ENCODE measurements around the gene TSGA10. TPM values are rescaled to one million over a fixed set of nuclear protein-coding genes. Genes with fewer than 3 reads are reported as not detected.
A peak's percentile ranks its signal among the peaks of the same experiment; 100 is the strongest.

The TSGA10 gene
- total RNA-seq, 1 experiment from 2014 or later, result 9.9 TPM

GRCh38 chr2:99101697-99102096, 53.0 kb downstream of the TSGA10 start:
- no peaks in the 10 kb centered on the region for H3K27me3 Mint-ChIP-seq (ENCODE audit: insufficient read depth, unreplicated experiment)
- no peaks in the 10 kb centered on the region for H3K9me3 Mint-ChIP-seq (ENCODE audit: unreplicated experiment)
- TF ChIP-seq, protein P1, sequence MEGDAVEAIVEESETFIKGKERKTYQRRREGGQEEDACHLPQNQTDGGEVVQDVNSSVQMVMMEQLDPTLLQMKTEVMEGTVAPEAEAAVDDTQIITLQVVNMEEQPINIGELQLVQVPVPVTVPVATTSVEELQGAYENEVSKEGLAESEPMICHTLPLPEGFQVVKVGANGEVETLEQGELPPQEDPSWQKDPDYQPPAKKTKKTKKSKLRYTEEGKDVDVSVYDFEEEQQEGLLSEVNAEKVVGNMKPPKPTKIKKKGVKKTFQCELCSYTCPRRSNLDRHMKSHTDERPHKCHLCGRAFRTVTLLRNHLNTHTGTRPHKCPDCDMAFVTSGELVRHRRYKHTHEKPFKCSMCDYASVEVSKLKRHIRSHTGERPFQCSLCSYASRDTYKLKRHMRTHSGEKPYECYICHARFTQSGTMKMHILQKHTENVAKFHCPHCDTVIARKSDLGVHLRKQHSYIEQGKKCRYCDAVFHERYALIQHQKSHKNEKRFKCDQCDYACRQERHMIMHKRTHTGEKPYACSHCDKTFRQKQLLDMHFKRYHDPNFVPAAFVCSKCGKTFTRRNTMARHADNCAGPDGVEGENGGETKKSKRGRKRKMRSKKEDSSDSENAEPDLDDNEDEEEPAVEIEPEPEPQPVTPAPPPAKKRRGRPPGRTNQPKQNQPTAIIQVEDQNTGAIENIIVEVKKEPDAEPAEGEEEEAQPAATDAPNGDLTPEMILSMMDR (IDR thresholded peaks at IDR 0.05; ENCODE audit: insufficient read depth in 1 of 2, low read depth in 1 of 2, low read length in 1 of 2, severe bottlenecking in 1 of 2, unreplicated experiment in 1 of 2), result peak in 1 of 2 experiments; percentile 23
- Histone ChIP-seq H3K9me3 (no peaks in the 10 kb centered on the region), H3K27me3 (replicated peaks; ENCODE audit: control insufficient read depth, insufficient read depth, low read length) (no peaks in the 10 kb centered on the region), H3K4me1 (no peaks in the 10 kb centered on the region), H3K4me3 (ENCODE audit: low read depth, low read length) (no peak overlapping the region), H3K36me3 (ENCODE audit: control insufficient read depth, insufficient read depth, low read length) (no peaks in the 10 kb centered on the region)
- POLR2A ChIA-PET, result no interaction called here
- no TSS peak for BruUV-seq (replicated peaks)
- no peak overlapping the region for H3K27ac Mint-ChIP-seq (ENCODE audit: unreplicated experiment)
- peaks cover 7% of the 10 kb centered on the region for H3K4me1 Mint-ChIP-seq (ENCODE audit: low read depth, unreplicated experiment)
- intact Hi-C loops (cut with micrococcal nuclease; ENCODE audit: unreplicated experiment), result loop anchor here (2.0 kb wide), 1 partner anchor 39 kb away; the partner anchor contains the start of gene C2orf15
- no peaks in the 10 kb centered on the region for H3K36me3 Mint-ChIP-seq (ENCODE audit: insufficient read depth, unreplicated experiment)
- CTCF ChIA-PET, result no interaction called here
- peak in 1 of 2 experiments; percentile 8 for DNase-seq
- H3K4me3 Mint-ChIP-seq (ENCODE audit: unreplicated experiment), result no peak overlapping the region

GRCh38 chr2:99096728-99097127, 58.0 kb downstream of the TSGA10 start:
- H3K9me3 ChIP-seq, result peaks cover 6% of the 10 kb centered on the region; the same call in 1 of the 2 replicates
- Mint-ChIP-seq H3K4me1 (ENCODE audit: low read depth, unreplicated experiment) (peaks cover 6% of the 10 kb centered on the region), H3K9me3 (ENCODE audit: unreplicated experiment) (peaks cover 12% of the 10 kb centered on the region), H3K27ac (ENCODE audit: unreplicated experiment) (no peak overlapping the region), H3K4me3 (ENCODE audit: unreplicated experiment) (no peak overlapping the region), H3K36me3 (ENCODE audit: insufficient read depth, unreplicated experiment) (no peaks in the 10 kb centered on the region), H3K27me3 (ENCODE audit: insufficient read depth, unreplicated experiment) (peaks cover 8% of the 10 kb centered on the region)
- no peak for DNase-seq
- intact Hi-C loops (cut with micrococcal nuclease; ENCODE audit: unreplicated experiment), result no loop called here
- ChIA-PET CTCF (no interaction called here), POLR2A (no interaction called here)
- no peaks in the 10 kb centered on the region for H3K36me3 ChIP-seq (ENCODE audit: control insufficient read depth, insufficient read depth, low read length)
- TF ChIP-seq, protein P1 (IDR thresholded peaks at IDR 0.05; ENCODE audit: insufficient read depth in 1 of 2, low read depth in 1 of 2, low read length in 1 of 2, severe bottlenecking in 1 of 2, unreplicated experiment in 1 of 2), result no peak
- H3K4me1 ChIP-seq, result no peaks in the 10 kb centered on the region
- H3K27me3 ChIP-seq (replicated peaks; ENCODE audit: control insufficient read depth, insufficient read depth, low read length), result no peaks in the 10 kb centered on the region
- no peak overlapping the region for H3K4me3 ChIP-seq (ENCODE audit: low read depth, low read length)
- BruUV-seq (replicated peaks), result no TSS peak

GRCh38 chr2:99088017-99088416, 66.7 kb downstream of the TSGA10 start:
- Mint-ChIP-seq H3K9me3 (ENCODE audit: unreplicated experiment) (no peaks in the 10 kb centered on the region), H3K27me3 (ENCODE audit: insufficient read depth, unreplicated experiment) (peaks cover 6% of the 10 kb centered on the region), H3K4me3 (ENCODE audit: unreplicated experiment) (no peak overlapping the region), H3K4me1 (ENCODE audit: low read depth, unreplicated experiment) (no peaks in the 10 kb centered on the region), H3K27ac (ENCODE audit: unreplicated experiment) (no peak overlapping the region), H3K36me3 (ENCODE audit: insufficient read depth, unreplicated experiment) (no peaks in the 10 kb centered on the region)
- ChIA-PET POLR2A (no interaction called here), CTCF (no interaction called here)
- DNase-seq, result no peak
- Histone ChIP-seq H3K36me3 (ENCODE audit: control insufficient read depth, insufficient read depth, low read length) (no peaks in the 10 kb centered on the region), H3K27me3 (replicated peaks; ENCODE audit: control insufficient read depth, insufficient read depth, low read length) (no peaks in the 10 kb centered on the region), H3K9me3 (no peaks in the 10 kb centered on the region), H3K4me3 (ENCODE audit: low read depth, low read length) (no peak overlapping the region), H3K4me1 (no peaks in the 10 kb centered on the region)
- TF ChIP-seq, protein P1 (IDR thresholded peaks at IDR 0.05; ENCODE audit: insufficient read depth in 1 of 2, low read depth in 1 of 2, low read length in 1 of 2, severe bottlenecking in 1 of 2, unreplicated experiment in 1 of 2), result no peak
- intact Hi-C loops (cut with micrococcal nuclease; ENCODE audit: unreplicated experiment), result loop anchor here (5.0 to 10.0 kb wide), 3 partner anchors 109 to 317 kb away; partner anchors contain the start of genes EIF5B and TXNDC9
- BruUV-seq (replicated peaks), result no TSS peak

All from Caco-2 (cell line).